HFFc6 (cell line): ENCODE data around the gene HDAC9. TPM values are rescaled to one million over a fixed set of nuclear protein-coding genes. Genes with fewer than 3 reads are reported as not detected.

ENCODE experiments used
- DNase-seq: peaks from one replicate; pipeline ENCODE4 v3.0.0-alpha.2; 2018
- H3K27ac Mint-ChIP-seq: 2 replicates; pipeline ENCODE4 v1.8.0; 2020; ENCODE audit warnings: mild to moderate bottlenecking, mixed read lengths
- H3K27me3 Mint-ChIP-seq: 2 replicates; pipeline ENCODE4 v1.8.0; 2021; ENCODE audit warnings: mild to moderate bottlenecking, moderate library complexity, mixed read lengths; ENCODE audit not compliant: insufficient read depth
- H3K36me3 Mint-ChIP-seq: 2 replicates; pipeline ENCODE4 v1.8.0; 2021; ENCODE audit warnings: low read depth, mixed read lengths
- H3K4me1 Mint-ChIP-seq: 2 replicates; pipeline ENCODE4 v1.8.0; 2020; ENCODE audit warnings: low read depth, mixed read lengths
- H3K4me3 Mint-ChIP-seq: 2 replicates; pipeline ENCODE4 v1.8.0; 2020; ENCODE audit warnings: mild to moderate bottlenecking, moderate library complexity, mixed read lengths
- H3K9me3 Mint-ChIP-seq: 2 replicates; pipeline ENCODE4 v1.8.0; 2020; ENCODE audit warnings: mild to moderate bottlenecking, mixed read lengths
- total RNA-seq, 6 experiments: library from RNA; stranded (reverse); fragmentation: NEBNext Ultra II Directional; extraction: Animal tissue kit (Norgen Biotek cat#: 25700); gene quantifications; 2 replicates in 1 of 6; 3 replicates in 5 of 6; pipeline ENCODE4 v1.2.3, GENCODE V29; 2021
- TF ChIP-seq, protein P1 (sequence below): fragments of 200-600 bp; sonication (generic); IDR thresholded peaks from 2 replicates; pipeline ENCODE4 v1.5.0; 2021; ENCODE audit warnings: antibody characterized with exemption, mild to moderate bottlenecking

The HDAC9 gene
- total RNA-seq, 6 experiments from 2014 or later: 11.5 to 29.2 (median 13.2) TPM

DNA sequence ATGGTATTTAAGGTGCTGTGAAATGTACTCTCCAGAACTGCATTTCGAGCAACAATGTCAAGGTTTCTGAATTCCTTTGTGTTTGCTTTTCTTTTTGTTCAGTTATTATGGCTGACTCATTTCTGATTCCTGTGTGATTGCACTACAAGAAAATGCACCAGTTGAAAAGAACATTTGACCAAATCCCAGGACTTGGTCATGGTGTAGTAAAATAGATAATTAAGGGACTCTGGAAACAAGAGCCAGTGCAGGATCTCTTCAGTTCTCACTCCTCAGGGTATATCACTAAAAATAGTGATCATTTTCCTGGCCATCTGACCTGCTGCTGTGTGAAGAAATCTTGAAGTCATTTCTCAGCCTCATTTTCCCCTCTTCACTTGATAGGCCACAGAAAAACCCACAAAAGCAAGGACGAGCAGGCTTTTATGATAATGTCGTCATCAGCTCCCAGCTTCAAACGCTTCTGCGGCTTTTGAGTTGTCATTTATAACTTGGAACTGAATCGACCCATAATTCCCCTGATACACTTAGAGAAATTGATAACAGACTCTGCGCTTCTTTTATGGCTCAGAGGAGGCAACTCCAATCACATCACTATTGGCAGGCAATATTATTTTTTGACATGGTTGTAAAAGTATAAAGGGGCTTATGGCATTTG lies 274.7 kb downstream of the HDAC9 start:
- TF ChIP-seq, protein P1, sequence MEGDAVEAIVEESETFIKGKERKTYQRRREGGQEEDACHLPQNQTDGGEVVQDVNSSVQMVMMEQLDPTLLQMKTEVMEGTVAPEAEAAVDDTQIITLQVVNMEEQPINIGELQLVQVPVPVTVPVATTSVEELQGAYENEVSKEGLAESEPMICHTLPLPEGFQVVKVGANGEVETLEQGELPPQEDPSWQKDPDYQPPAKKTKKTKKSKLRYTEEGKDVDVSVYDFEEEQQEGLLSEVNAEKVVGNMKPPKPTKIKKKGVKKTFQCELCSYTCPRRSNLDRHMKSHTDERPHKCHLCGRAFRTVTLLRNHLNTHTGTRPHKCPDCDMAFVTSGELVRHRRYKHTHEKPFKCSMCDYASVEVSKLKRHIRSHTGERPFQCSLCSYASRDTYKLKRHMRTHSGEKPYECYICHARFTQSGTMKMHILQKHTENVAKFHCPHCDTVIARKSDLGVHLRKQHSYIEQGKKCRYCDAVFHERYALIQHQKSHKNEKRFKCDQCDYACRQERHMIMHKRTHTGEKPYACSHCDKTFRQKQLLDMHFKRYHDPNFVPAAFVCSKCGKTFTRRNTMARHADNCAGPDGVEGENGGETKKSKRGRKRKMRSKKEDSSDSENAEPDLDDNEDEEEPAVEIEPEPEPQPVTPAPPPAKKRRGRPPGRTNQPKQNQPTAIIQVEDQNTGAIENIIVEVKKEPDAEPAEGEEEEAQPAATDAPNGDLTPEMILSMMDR: no peak
- Mint-ChIP-seq H3K4me3 (peak overlapping the region; percentile 75), H3K27ac (peak overlapping the region; percentile 87), H3K9me3 (no peaks in the 10 kb centered on the region), H3K4me1 (peaks cover 55% of the 10 kb centered on the region), H3K36me3 (no peaks in the 10 kb centered on the region), H3K27me3 (no peaks in the 10 kb centered on the region)
- peak; percentile 85 for DNase-seq

DNA sequence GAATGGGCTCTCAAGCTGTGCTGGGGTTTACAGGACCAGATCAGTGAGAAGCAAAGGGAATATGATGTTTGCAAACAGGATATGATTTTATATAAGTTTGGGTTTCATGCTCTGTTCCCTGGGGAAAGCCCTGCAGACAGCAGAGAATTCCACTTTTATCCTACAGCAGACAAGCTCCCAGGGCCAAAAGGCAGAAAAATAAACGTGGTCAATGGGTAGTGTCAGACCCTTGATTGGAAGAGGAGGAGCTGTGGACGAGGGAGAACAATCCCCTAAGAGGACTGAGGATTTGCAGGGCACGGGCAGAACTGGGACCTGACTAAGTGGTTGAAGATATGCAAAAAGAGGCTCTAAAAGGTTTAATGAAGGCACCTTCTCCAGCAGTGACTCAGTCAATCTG lies 275.3 kb downstream of the HDAC9 start:
- H3K4me1 Mint-ChIP-seq: peaks cover 55% of the 10 kb centered on the region
- H3K36me3 Mint-ChIP-seq: no peaks in the 10 kb centered on the region
- peak overlapping the region; percentile 75 for H3K4me3 Mint-ChIP-seq
- TF ChIP-seq, protein P1: no peak
- H3K27me3 Mint-ChIP-seq: no peaks in the 10 kb centered on the region
- peak overlapping the region; percentile 87 for H3K27ac Mint-ChIP-seq
- H3K9me3 Mint-ChIP-seq: no peaks in the 10 kb centered on the region
- no peak for DNase-seq

DNA sequence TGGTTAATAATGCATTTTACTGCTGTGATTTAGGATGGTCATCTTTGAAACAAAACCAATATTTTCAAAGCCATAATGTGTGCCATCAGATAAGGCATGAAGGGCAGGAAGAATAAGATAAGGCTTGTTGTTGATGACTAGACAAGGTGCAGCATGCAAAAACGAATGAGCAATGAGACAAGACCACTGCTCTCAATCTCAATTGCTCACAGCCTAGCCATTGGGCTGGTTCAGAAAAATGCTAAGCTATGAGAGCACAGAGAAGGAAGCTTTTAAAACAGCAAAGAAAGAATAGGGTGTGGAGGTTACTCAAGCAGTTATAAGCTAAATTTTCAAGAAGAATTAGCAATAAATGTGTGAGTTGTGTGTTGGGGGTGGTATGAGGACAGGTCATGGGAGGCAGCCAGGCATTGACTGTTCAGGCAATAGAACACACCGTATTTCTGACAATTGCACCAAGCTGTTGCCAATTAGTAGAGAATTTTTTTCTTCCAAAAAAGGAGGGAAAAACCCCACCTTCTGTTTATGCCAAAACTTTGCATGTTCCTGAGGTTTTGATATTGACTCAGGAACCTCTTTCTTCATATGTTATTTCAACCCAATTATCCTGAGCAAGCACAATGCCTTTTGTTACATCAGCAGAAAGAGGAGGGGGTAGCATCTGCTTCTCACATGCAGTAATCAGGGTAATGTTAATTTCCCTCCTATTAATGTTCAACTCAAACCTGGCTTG lies 276.5 kb downstream of the HDAC9 start:
- no peak overlapping the region for H3K27ac Mint-ChIP-seq
- no peak for DNase-seq
- H3K36me3 Mint-ChIP-seq: no peaks in the 10 kb centered on the region
- H3K9me3 Mint-ChIP-seq: no peaks in the 10 kb centered on the region
- peaks cover 55% of the 10 kb centered on the region for H3K4me1 Mint-ChIP-seq
- no peak overlapping the region for H3K4me3 Mint-ChIP-seq
- H3K27me3 Mint-ChIP-seq: no peaks in the 10 kb centered on the region
- TF ChIP-seq, protein P1: no peak

DNA sequence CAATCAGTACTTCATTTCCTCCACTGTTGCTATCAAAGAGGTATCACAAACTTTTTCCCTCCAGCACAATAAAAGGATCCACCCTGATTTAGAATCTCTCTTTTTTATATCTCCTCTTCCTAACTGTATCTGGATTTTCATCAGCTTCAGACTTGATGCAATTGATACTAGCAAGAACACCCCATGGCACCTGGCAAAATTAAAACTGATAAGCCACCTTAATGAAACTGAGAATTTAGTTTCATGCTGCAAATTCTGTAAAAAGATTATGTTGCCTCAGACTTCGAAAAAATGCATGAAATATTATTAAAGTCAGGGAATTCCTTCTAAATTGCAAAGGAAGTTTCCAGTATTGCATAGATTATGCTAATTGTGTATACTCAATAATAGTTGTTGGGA lies 277.0 kb downstream of the HDAC9 start:
- Mint-ChIP-seq H3K27ac (no peak overlapping the region), H3K9me3 (no peaks in the 10 kb centered on the region), H3K4me3 (no peak overlapping the region), H3K4me1 (peaks cover 53% of the 10 kb centered on the region), H3K27me3 (no peaks in the 10 kb centered on the region), H3K36me3 (no peaks in the 10 kb centered on the region)
- DNase-seq: no peak
- TF ChIP-seq, protein P1: no peak

DNA sequence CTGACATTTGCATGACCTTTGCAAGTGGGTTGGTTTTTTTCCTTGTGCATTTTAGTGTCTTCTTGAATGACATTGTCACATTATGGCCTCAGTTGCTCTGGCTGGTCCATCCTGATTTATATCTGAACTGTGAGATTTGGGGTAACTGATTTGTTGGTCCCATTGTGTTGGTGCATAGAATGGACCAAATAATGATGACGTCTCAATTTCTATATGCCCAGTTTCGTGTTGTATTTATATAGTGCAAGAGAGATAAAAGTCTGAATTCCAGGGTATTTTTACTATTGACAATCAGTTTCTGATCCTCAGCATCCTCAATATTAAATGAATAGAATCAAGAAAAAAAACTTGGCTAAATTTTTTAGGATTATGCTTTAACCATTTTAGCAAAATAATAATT lies 281.8 kb downstream of the HDAC9 start:
- H3K27ac Mint-ChIP-seq: no peak overlapping the region
- no peaks in the 10 kb centered on the region for H3K9me3 Mint-ChIP-seq
- no peaks in the 10 kb centered on the region for H3K27me3 Mint-ChIP-seq
- TF ChIP-seq, protein P1: no peak
- H3K4me1 Mint-ChIP-seq: peaks cover 34% of the 10 kb centered on the region
- no peak overlapping the region for H3K4me3 Mint-ChIP-seq
- no peak for DNase-seq
- H3K36me3 Mint-ChIP-seq: no peaks in the 10 kb centered on the region
